IMR-90 (cell line): ENCODE measurements around the gene SNX25. TPM values are rescaled to one million over a fixed set of nuclear protein-coding genes. Genes with fewer than 3 reads are reported as not detected.

Experiments used
- ATAC-seq: fragments of 200-7000 bp; cut with Tn5 transposase; 2 replicates; pipeline ENCODE4 v1.9.1; 2020; ENCODE audit warnings: low read depth, mild to moderate bottlenecking, moderate library complexity
- BruUV-seq: library from RNA; stranded (reverse); fragments of 400-500 nt; replicated peaks from 2 replicates; lab custom pipeline; 2021; lab: Mats Ljungman, UMichigan
- CTCF ChIA-PET: fragments of 300-600 bp; formaldehyde crosslinking; extraction: SDS; loops from one replicate; lab custom pipeline; 2021; ENCODE audit warnings: antibody characterized with exemption; lab: Yijun Ruan, JAX
- POLR2A ChIA-PET: fragments of 300-600 bp; sonication (Branson Sonifier 250); formaldehyde crosslinking; loops from one replicate; lab custom pipeline; 2022; ENCODE audit warnings: antibody characterized with exemption; ENCODE audit not compliant: unreplicated experiment; lab: Charles Lee
- DNase-seq: peaks from one replicate; pipeline ENCODE4 v3.0.0; 2013
- H2AFZ ChIP-seq: replicated peaks from 2 replicates; pipeline ENCODE3; 2013; ENCODE audit warnings: low read length, mild to moderate bottlenecking; ENCODE audit not compliant: poor library complexity
- H2AK5ac ChIP-seq: 2 replicates; pipeline ENCODE4 v1.6.1; 2013; ENCODE audit warnings: low read depth, low read length, inconsistent platforms
- H2AK9ac ChIP-seq: replicated peaks from 2 replicates; pipeline ENCODE3; 2013; ENCODE audit warnings: mild to moderate bottlenecking, low read depth, low read length, moderate library complexity; ENCODE audit not compliant: poor library complexity
- H2BK120ac ChIP-seq: 2 replicates; pipeline ENCODE4 v1.6.1; 2013; ENCODE audit warnings: low read depth, low read length, inconsistent platforms
- H2BK15ac ChIP-seq: 3 replicates; pipeline ENCODE4 v1.6.1; 2013; ENCODE audit warnings: low read depth, low read length, inconsistent platforms
- H2BK20ac ChIP-seq: 2 replicates; pipeline ENCODE4 v1.6.1; 2013; ENCODE audit warnings: low read depth, mild to moderate bottlenecking, inconsistent platforms, low read length, moderate library complexity
- H2BK5ac ChIP-seq: 2 replicates; pipeline ENCODE4 v1.6.1; 2013; ENCODE audit warnings: mild to moderate bottlenecking, low read depth, low read length, inconsistent platforms; ENCODE audit not compliant: poor library complexity, severe bottlenecking
- H3K14ac ChIP-seq: replicated peaks from 2 replicates; pipeline ENCODE4 v1.6.1; 2013; ENCODE audit warnings: low read depth, low read length, inconsistent platforms
- H3K18ac ChIP-seq: 2 replicates; pipeline ENCODE4 v1.6.1; 2013; ENCODE audit warnings: low read depth, low read length, control low read depth
- H3K23ac ChIP-seq: 2 replicates; pipeline ENCODE4 v1.6.1; 2013; ENCODE audit warnings: low read depth, low read length, inconsistent platforms
- H3K27ac ChIP-seq: 2 replicates; pipeline ENCODE4 v1.5.1; 2013; ENCODE audit warnings: mild to moderate bottlenecking, control low read depth, low read length; ENCODE audit not compliant: insufficient read depth
- H3K27me3 ChIP-seq: 2 replicates; pipeline ENCODE4 v1.6.1; 2013; ENCODE audit warnings: low read length; ENCODE audit not compliant: control insufficient read depth, insufficient read depth
- H3K36me3 ChIP-seq: 2 replicates; pipeline ENCODE4 v1.6.1; 2013; ENCODE audit warnings: low read length, mixed read lengths; ENCODE audit not compliant: control insufficient read depth, insufficient read depth
- H3K4ac ChIP-seq: 2 replicates; pipeline ENCODE4 v1.6.1; 2013; ENCODE audit warnings: low read depth, low read length, inconsistent platforms
- H3K4me1 ChIP-seq: 2 replicates; pipeline ENCODE4 v1.6.1; 2013; ENCODE audit warnings: low read length, mixed read lengths; ENCODE audit not compliant: control insufficient read depth, insufficient read depth
- H3K4me2 ChIP-seq: 2 replicates; pipeline ENCODE4 v1.6.1; 2013; ENCODE audit warnings: low read depth, mild to moderate bottlenecking, control low read depth, low read length, moderate library complexity
- H3K4me3 ChIP-seq: 2 replicates; pipeline ENCODE4 v1.5.1; 2013; ENCODE audit warnings: low read depth, mild to moderate bottlenecking, control low read depth, low read length, moderate library complexity; ENCODE audit not compliant: insufficient read depth
- H3K56ac ChIP-seq: 2 replicates; pipeline ENCODE4 v1.6.1; 2013; ENCODE audit warnings: low read length, inconsistent platforms; ENCODE audit not compliant: insufficient read depth; ENCODE audit errors: extremely low read depth
- H3K79me1 ChIP-seq, 2 experiments: 2 replicates each; pipeline ENCODE4 v1.6.1; 2013; ENCODE audit warnings: low read length in 2 of 2, inconsistent platforms in 1 of 2, low read depth in 1 of 2
- H3K9ac ChIP-seq: 2 replicates; pipeline ENCODE4 v1.6.1; 2013; ENCODE audit warnings: low read depth, low read length, control low read depth
- H3K9me1 ChIP-seq: 2 replicates; pipeline ENCODE4 v1.6.1; 2013; ENCODE audit warnings: low read length, inconsistent platforms; ENCODE audit not compliant: insufficient read depth
- H3K9me3 ChIP-seq: 2 replicates; pipeline ENCODE4 v1.6.1; 2013; ENCODE audit warnings: low read length; ENCODE audit not compliant: control insufficient read depth, insufficient read depth
- H4K20me1 ChIP-seq: 2 replicates; pipeline ENCODE4 v1.6.1; 2013; ENCODE audit warnings: low read length, inconsistent platforms; ENCODE audit not compliant: insufficient read depth
- H4K5ac ChIP-seq: 2 replicates; pipeline ENCODE4 v1.6.1; 2013; ENCODE audit warnings: mild to moderate bottlenecking, low read depth, low read length, control low read depth
- H4K8ac ChIP-seq, 2 experiments: 2 replicates each; pipeline ENCODE4 v1.6.1; 2013; ENCODE audit warnings: low read depth in 2 of 2, low read length in 2 of 2, control low read depth in 1 of 2, inconsistent platforms in 1 of 2
- H4K91ac ChIP-seq: 2 replicates; pipeline ENCODE4 v1.6.1; 2013; ENCODE audit warnings: low read depth, low read length, inconsistent platforms; ENCODE audit not compliant: insufficient read depth
- CTCF ChIP-seq: conservative IDR thresholded peaks from 2 replicates; pipeline ENCODE4 v1.5.1; 2012; ENCODE audit warnings: mild to moderate bottlenecking, low read depth, low read length, improper control_type of control experiment
- FOS ChIP-seq: fragments of 150-350 bp; IDR thresholded peaks from 2 replicates; pipeline ENCODE4 v1.6.1; 2016; ENCODE audit warnings: low read depth, low read length
- MAFK ChIP-seq: IDR thresholded peaks from 2 replicates; pipeline ENCODE4 v1.6.1; 2012; ENCODE audit warnings: low read depth, low read length, improper control_type of control experiment
- dilution Hi-C: fragments of 300-500 bp; cut with HindIII; formaldehyde crosslinking; loops from one replicate; pipeline ENCODE4 v1.14.3; 2018; ENCODE audit warnings: low sequenced_read_pairs; ENCODE audit not compliant: unreplicated experiment
- in situ Hi-C: fragments of 300-500 bp; cut with MboI; formaldehyde crosslinking; loops from 3 replicates; pipeline ENCODE4 v1.14.3; 2019; ENCODE audit warnings: low sequenced_read_pairs, inconsistent platforms, mixed read lengths
- intact Hi-C: fragments of 100-400 bp; cut with micrococcal nuclease; formaldehyde crosslinking; loops from 2 replicates; pipeline ENCODE4 v1.10.0; 2022
- polyA plus RNA-seq, 3 experiments: library from polyadenylated mRNA; depleted of rRNA; stranded (reverse); fragments of >200 nt; gene quantifications; 2 replicates each; pipeline ENCODE4 v1.2.3, GENCODE V29; 2012; ENCODE audit warnings: low replicate concordance in 1 of 3
- total RNA-seq: library from RNA; depleted of rRNA; stranded (reverse); fragments of >200 nt; gene quantifications from 2 replicates; pipeline ENCODE4 v1.2.3, GENCODE V29; 2012

Gene SNX25
- total and polyA plus RNA-seq, 2 of the 4 experiments (the other 2 are of a cell fraction), result 11.4 to 28.3 TPM

GRCh38 chr4:185276036-185276435 is 66.6 kb downstream of the SNX25 start:
- Histone ChIP-seq H3K27me3 (no peaks in the 10 kb centered on the region), H3K23ac (no peak overlapping the region), H3K9me3 (no peaks in the 10 kb centered on the region), H3K18ac (no peak overlapping the region), H3K27ac (no peak overlapping the region), H2AK9ac (no peak overlapping the region), H3K4me3 (no peak overlapping the region), H3K9me1 (peaks cover 8% of the 10 kb centered on the region), H4K8ac (no peak overlapping the region), H2BK20ac (no peak overlapping the region), H3K79me1 (peaks cover 18 to 21% of the 10 kb centered on the region in 2 experiments; a peak in 3 of 4 replicates), H3K14ac (no peak overlapping the region), H3K56ac (no peak overlapping the region), H2AK5ac (no peak overlapping the region), H2BK120ac (no peak overlapping the region), H3K9ac (no peak overlapping the region), H2BK15ac (no peak overlapping the region), H3K4me1 (0 out of 2 replicates have a peak, but pooled peaks cover 1% of the 10 kb centered on the region), H2BK5ac (no peak overlapping the region), H4K20me1 (0 out of 2 replicates have a peak, but pooled peaks cover 4% of the 10 kb centered on the region), H3K4me2 (no peak overlapping the region), H4K5ac (no peak overlapping the region), H2AFZ (no peak overlapping the region), H4K91ac (no peak overlapping the region), H3K36me3 (0 out of 2 replicates have a peak, but pooled peaks cover 2% of the 10 kb centered on the region), H3K4ac (no peak overlapping the region)
- in situ Hi-C loops, result no loop called here
- intact Hi-C loops, result no loop called here
- no TSS peak for BruUV-seq
- ATAC-seq, result peak; percentile 73
- ChIA-PET POLR2A (no interaction called here), CTCF (no interaction called here)
- dilution Hi-C loops, result no loop called here
- peak; percentile 64 for DNase-seq
- no peak for TF ChIP-seq CTCF
- TF ChIP-seq MAFK, result no peak
- peak; percentile 20; the same call in 1 of the 2 replicates for TF ChIP-seq FOS
